ENCODE data around the gene ATP7B. TPM values are rescaled to one million over a fixed set of nuclear protein-coding genes. Genes with fewer than 3 reads are reported as not detected.

Gene ATP7B
- total RNA-seq, 1 donor from 2014 or later = 7.6 TPM

Other genes starting within 250 kb of the ATP7B start
- 3.4 TPM for gene DHRS12, start 207.3 kb downstream of the ATP7B start, total RNA-seq
- gene TMEM272, start 166.3 kb downstream of the ATP7B start, total RNA-seq = 1.5 TPM
- not detected for gene CCDC70, start 149.5 kb downstream of the ATP7B start, total RNA-seq
- gene ALG11, start 948 bp upstream of the ATP7B start, total RNA-seq = 20.2 TPM
- 21.6 TPM for gene UTP14C, start 13.2 kb upstream of the ATP7B start, total RNA-seq
- 0.74 TPM for gene NEK5, start 117.6 kb upstream of the ATP7B start, total RNA-seq
- 9.8 TPM for gene NEK3, start 148.1 kb upstream of the ATP7B start, total RNA-seq

All from temporal lobe (tissue), 1 donor.